Transverse colon (tissue), 4 donors: ENCODE data around the gene MN1.

ENCODE experiments used
- CTCF ChIP-seq, 5 experiments: fragments of 200-600 bp in 3 of 5; fragments of 450-650 bp in 2 of 5; sonication (generic) in 3 of 5; IDR thresholded peaks; 1 replicate in 2 of 5; 2 replicates in 3 of 5; pipeline ENCODE4 v1.5.1; 2016 to 2017; ENCODE audit warnings: antibody characterized with exemption in 5 of 5, inconsistent platforms in 3 of 5, mild to moderate bottlenecking in 2 of 5, moderate library complexity in 1 of 5
- POLR2A ChIP-seq: fragments of 450-650 bp; IDR thresholded peaks from one replicate; pipeline ENCODE4 v1.6.1; 2016; ENCODE audit warnings: antibody characterized with exemption, mild to moderate bottlenecking, moderate library complexity
- POLR2AphosphoS5 ChIP-seq, 3 donors: sonication (generic); formaldehyde crosslinking; IDR thresholded peaks; one replicate each; pipeline ENCODE4 v1.6.1; 2016; ENCODE audit warnings: antibody characterized with exemption in 3 of 3

GRCh38 chr22:27765706-27766291 lies 35.8 kb downstream of the MN1 start:
- TF ChIP-seq CTCF (IDR thresholded peaks at IDR 0.05), result no peak
- TF ChIP-seq POLR2A, result no peak
- no peak for TF ChIP-seq POLR2AphosphoS5 (IDR thresholded peaks at IDR 0.05)
